Upper lobe of left lung (tissue), 4 donors: ENCODE results near the gene FRG2C.
"Not testable (repeated sequence)": the region's sequence is repeated elsewhere in the genome, so short reads cannot be mapped to it uniquely, and the experiment has no call there.

Source experiments
- CTCF ChIP-seq, 6 experiments: fragments of 450-650 bp in 4 of 6; fragments of 200-600 bp in 2 of 6; sonication (generic) in 2 of 6; IDR thresholded peaks; one replicate each; pipeline ENCODE4 v1.5.1; 2016 to 2019; ENCODE audit warnings: antibody characterized with exemption in 6 of 6
- EP300 ChIP-seq, 4 donors: sonication (generic); formaldehyde crosslinking; IDR thresholded peaks; one replicate each; pipeline ENCODE4 v1.5.1; 2017; ENCODE audit warnings: antibody characterized with exemption in 4 of 4, control low read depth in 2 of 4
- POLR2AphosphoS5 ChIP-seq, 2 donors: sonication (generic); formaldehyde crosslinking; IDR thresholded peaks; one replicate each; pipeline ENCODE4 v1.5.1; 2017; ENCODE audit warnings: antibody characterized with exemption in 2 of 2

- not testable (repeated sequence) for TF ChIP-seq EP300, CTCF, POLR2AphosphoS5 (IDR thresholded peaks at IDR 0.05)
These were observed 4.7 kb downstream of the FRG2C start for GRCh38 chr3:75668759-75669347.
